HG03060 (cell line): ENCODE results near the gene NGEF.

Experiments
- ATAC-seq: cut with Tn5 transposase; IDR thresholded peaks from one replicate; pipeline ENCODE4 v1.9.1; 2021; ENCODE audit warnings: low read depth, moderate number of reproducible peaks; ENCODE audit not compliant: unreplicated experiment

The NGEF gene

GRCh38 chr2:232901736-232902578 lies 111.1 kb downstream of the NGEF start:
- no peak for ATAC-seq

GRCh38 chr2:232900811-232901735 lies 112.0 kb downstream of the NGEF start:
- no peak for ATAC-seq

GRCh38 chr2:232898592-232899543 lies 114.2 kb downstream of the NGEF start:
- no peak for ATAC-seq

- no peak for ATAC-seq
Observed at GRCh38 chr2:232897598-232898408, 115.3 kb downstream of the NGEF start.

GRCh38 chr2:232896720-232897597 lies 116.1 kb downstream of the NGEF start:
- ATAC-seq: no peak

GRCh38 chr2:232896111-232896510 lies 116.9 kb downstream of the NGEF start:
- no peak for ATAC-seq

GRCh38 chr2:232894746-232895145 lies 118.3 kb downstream of the NGEF start:
- no peak for ATAC-seq

- no peak for ATAC-seq
Observed at GRCh38 chr2:232894251-232894650, 118.8 kb downstream of the NGEF start.

- ATAC-seq: no peak
Observed at GRCh38 chr2:232893834-232894233, 119.2 kb downstream of the NGEF start.

- no peak for ATAC-seq
Observed at GRCh38 chr2:232892843-232893242, 120.2 kb downstream of the NGEF start.

GRCh38 chr2:232892221-232892620 lies 120.8 kb downstream of the NGEF start:
- ATAC-seq: no peak

GRCh38 chr2:232891621-232892071 lies 121.4 kb downstream of the NGEF start:
- no peak for ATAC-seq

GRCh38 chr2:232890896-232891601 lies 122.0 kb downstream of the NGEF start:
- no peak for ATAC-seq

- ATAC-seq: no peak
Observed at GRCh38 chr2:232890536-232890895, 122.5 kb downstream of the NGEF start.

- no peak for ATAC-seq
Observed at GRCh38 chr2:232889876-232890401, 123.1 kb downstream of the NGEF start.

GRCh38 chr2:232888839-232889529 lies 124.1 kb downstream of the NGEF start:
- ATAC-seq: no peak
